Loucy (cell line): ENCODE results near the gene SLAMF1.

ENCODE experiments used
- EZH2phosphoT487 ChIP-seq: fragments of 200-600 bp; IDR thresholded peaks from 2 replicates; pipeline ENCODE4 v1.6.1; 2018; ENCODE audit warnings: antibody characterized with exemption, mild to moderate bottlenecking, moderate library complexity, borderline replicate concordance
- TF ChIP-seq, protein P1 (sequence below): fragments of 200-600 bp; sonication (generic); conservative IDR thresholded peaks from 2 replicates; pipeline ENCODE4 v1.5.1; 2014; ENCODE audit warnings: mild to moderate bottlenecking, antibody characterized with exemption, low read length

DNA sequence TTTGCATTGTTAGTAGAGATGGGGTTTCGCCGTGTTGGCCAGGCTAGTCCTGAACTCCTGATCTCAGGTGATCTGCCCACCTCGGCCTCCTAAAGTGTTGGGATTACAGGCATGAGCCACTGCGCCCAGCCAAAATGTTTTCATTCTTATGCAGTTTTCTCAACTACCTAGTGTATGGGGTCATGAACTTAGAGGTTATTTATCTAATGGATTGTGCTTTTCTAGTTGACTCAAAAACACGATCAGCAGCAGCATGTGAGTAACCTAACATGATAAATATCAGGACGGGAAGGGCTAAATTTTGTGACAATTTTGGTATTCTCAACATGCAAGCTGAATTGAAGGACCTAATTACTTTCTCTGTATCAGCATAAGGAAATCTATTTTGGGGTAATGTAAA, 58.4 kb downstream of the SLAMF1 start:
- TF ChIP-seq, protein P1, sequence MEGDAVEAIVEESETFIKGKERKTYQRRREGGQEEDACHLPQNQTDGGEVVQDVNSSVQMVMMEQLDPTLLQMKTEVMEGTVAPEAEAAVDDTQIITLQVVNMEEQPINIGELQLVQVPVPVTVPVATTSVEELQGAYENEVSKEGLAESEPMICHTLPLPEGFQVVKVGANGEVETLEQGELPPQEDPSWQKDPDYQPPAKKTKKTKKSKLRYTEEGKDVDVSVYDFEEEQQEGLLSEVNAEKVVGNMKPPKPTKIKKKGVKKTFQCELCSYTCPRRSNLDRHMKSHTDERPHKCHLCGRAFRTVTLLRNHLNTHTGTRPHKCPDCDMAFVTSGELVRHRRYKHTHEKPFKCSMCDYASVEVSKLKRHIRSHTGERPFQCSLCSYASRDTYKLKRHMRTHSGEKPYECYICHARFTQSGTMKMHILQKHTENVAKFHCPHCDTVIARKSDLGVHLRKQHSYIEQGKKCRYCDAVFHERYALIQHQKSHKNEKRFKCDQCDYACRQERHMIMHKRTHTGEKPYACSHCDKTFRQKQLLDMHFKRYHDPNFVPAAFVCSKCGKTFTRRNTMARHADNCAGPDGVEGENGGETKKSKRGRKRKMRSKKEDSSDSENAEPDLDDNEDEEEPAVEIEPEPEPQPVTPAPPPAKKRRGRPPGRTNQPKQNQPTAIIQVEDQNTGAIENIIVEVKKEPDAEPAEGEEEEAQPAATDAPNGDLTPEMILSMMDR, result no peak
- TF ChIP-seq EZH2phosphoT487, result no peak
